Brain microvascular endothelial cell (primary cell): ENCODE measurements around the gene ARFGAP1.

Experiments used
- DNase-seq: peaks from one replicate; pipeline ENCODE4 v3.0.0-alpha.2; 2020
- H3K27ac ChIP-seq: fragments of 250-450 bp; sonication (Bioruptor Pico); 2 replicates; pipeline ENCODE4 v1.5.1; 2020; ENCODE audit warnings: mild to moderate bottlenecking, moderate library complexity
- H3K27me3 ChIP-seq: fragments of 250-450 bp; sonication (Bioruptor Pico); replicated peaks from 2 replicates; pipeline ENCODE4 v1.5.1; 2020; ENCODE audit warnings: mild to moderate bottlenecking
- H3K36me3 ChIP-seq: fragments of 250-450 bp; sonication (Bioruptor Pico); replicated peaks from 2 replicates; pipeline ENCODE4 v1.5.1; 2020; ENCODE audit warnings: mild to moderate bottlenecking
- H3K4me3 ChIP-seq: 2 replicates; pipeline ENCODE4 v1.5.1; 2011; ENCODE audit warnings: low read depth, mild to moderate bottlenecking, control low read depth, low read length, moderate library complexity
- in situ Hi-C: cut with HindIII; loops from 2 replicates; pipeline ENCODE4 v1.10.0; 2017; ENCODE audit warnings: low sequenced_read_pairs, low pct_ligation_motif_present
- TF ChIP-seq, protein P1 (sequence below): IDR thresholded peaks from 2 replicates; pipeline ENCODE4 v1.5.1; 2011; ENCODE audit warnings: low read depth, mild to moderate bottlenecking, moderate library complexity, low read length, control low read depth, inconsistent platforms; ENCODE audit errors: missing control alignments

ARFGAP1 gene

DNA sequence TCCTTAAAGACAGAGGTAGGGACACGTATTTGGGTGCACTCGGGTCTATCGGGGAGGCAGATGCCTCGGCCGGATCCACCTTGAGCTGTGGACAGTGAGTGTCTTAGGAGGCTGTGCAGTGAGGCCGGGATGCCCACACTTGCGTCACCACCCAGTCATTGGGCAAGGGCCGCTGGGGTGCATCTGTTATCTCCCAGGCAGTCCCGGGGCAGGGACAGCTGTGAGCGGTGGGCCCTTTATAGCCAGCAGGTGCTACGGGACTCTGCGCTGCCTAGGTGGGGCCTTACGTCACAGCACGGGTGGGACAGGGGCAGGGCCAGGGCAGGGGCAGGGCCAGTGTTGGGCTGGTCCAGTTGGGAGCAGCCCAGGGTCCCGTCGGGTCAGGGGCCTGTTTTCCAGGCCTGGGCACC is 19.7 kb downstream of the ARFGAP1 start:
- Histone ChIP-seq H3K4me3 (no peak overlapping the region), H3K27me3 (peaks cover 22% of the 10 kb centered on the region), H3K36me3 (peaks cover 26% of the 10 kb centered on the region), H3K27ac (no peak overlapping the region)
- TF ChIP-seq, protein P1, sequence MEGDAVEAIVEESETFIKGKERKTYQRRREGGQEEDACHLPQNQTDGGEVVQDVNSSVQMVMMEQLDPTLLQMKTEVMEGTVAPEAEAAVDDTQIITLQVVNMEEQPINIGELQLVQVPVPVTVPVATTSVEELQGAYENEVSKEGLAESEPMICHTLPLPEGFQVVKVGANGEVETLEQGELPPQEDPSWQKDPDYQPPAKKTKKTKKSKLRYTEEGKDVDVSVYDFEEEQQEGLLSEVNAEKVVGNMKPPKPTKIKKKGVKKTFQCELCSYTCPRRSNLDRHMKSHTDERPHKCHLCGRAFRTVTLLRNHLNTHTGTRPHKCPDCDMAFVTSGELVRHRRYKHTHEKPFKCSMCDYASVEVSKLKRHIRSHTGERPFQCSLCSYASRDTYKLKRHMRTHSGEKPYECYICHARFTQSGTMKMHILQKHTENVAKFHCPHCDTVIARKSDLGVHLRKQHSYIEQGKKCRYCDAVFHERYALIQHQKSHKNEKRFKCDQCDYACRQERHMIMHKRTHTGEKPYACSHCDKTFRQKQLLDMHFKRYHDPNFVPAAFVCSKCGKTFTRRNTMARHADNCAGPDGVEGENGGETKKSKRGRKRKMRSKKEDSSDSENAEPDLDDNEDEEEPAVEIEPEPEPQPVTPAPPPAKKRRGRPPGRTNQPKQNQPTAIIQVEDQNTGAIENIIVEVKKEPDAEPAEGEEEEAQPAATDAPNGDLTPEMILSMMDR = no peak
- in situ Hi-C loops = no loop called here
- no peak for DNase-seq

DNA sequence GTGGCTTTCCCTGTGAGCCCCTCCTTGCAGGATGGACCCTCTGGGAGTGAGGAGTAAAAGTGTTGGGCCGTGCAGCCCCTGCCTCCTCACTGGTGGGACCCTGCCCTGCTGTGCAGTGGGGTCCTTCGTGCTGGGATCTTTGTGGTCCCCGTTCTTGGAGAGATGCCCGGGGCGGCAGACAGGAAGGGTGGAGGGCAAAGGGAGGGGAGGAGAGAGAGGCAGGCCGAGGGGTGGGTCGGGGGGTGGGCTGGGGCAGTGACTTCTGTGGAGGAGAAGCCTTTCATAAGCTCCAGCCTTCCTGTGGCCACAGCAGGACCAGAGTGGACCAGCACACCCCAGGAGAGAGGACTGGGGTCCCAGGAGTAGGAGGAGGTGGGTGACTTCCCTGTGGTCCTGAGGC is 20.3 kb downstream of the ARFGAP1 start, which contains the start of gene COL20A1:
Gene COL20A1 (plus strand): TSS at position 283 of the 400 bp plus-strand sequence. CDS start 1,922 bp downstream, outside the sequence.
- peaks cover 22% of the 10 kb centered on the region for H3K27me3 ChIP-seq

DNA sequence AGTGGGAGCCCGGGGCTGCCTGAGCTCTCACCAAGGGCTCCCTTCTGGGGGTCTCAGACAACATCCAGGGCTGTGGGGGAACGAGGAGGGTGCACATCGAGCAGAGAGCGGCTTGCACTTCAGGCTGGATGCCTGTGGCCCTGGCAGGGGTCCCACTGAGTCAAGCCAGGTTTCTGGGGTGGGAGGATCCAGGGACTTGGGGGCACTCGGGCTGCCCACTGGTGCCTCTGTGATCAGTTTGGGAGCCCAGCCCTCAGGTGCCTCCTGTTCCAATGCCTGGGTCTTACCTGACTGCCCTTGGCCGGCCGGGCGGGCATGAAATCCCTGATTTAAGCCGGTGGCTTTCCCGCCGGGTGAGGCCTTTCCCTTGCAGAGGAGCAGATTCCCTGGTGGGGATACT is 20.8 kb downstream of the ARFGAP1 start:
- no peak overlapping the region for H3K4me3 ChIP-seq
- peaks cover 22% of the 10 kb centered on the region for H3K27me3 ChIP-seq
- no peak overlapping the region for H3K27ac ChIP-seq
- TF ChIP-seq, protein P1 = no peak
- in situ Hi-C loops = no loop called here
- peaks cover 14% of the 10 kb centered on the region for H3K36me3 ChIP-seq
- no peak for DNase-seq

More for the DNA sequence above, 20.3 kb downstream of the ARFGAP1 start, which contains the start of gene COL20A1:
- in situ Hi-C loops = no loop called here
- H3K4me3 ChIP-seq = no peak within 1 kb of the TSS
- TF ChIP-seq, protein P1 = no peak
- no peak for DNase-seq
- H3K27ac ChIP-seq = no peak within 1 kb of the TSS
- peaks cover 20% of the 10 kb centered on the region for H3K36me3 ChIP-seq

DNA sequence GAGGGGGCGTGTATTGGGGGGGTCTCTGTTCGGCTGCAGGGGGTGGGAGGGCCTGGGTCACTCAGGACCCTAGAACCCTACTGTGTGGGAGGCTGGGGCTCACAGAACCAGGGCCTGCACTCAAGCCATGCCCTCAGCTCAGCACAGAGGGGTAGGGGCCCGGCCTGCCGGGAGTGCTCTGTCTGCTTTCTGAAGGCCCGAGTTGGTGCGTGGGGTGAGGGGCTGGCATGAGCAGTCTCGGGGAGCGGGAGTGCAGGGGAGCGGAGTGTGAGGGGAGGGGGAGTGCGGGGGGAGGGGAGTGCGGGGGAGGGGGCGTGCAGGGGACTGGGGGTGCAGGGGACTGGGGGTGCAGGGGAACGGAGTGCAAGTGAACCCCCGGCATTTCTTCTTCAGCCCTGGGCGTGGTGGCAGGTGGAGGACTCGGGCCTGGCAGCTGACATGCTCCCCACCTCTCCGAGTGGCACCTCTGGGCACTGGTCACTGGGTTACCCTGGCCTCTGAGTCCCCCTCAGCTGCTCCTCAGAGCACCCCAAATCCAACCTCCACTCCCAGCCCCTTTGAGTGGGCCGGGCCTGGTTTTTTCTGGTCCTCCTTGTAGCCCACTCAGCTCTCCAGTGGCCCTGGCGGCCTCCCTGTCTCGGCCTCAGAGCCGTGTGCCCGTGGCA is 21.4 kb downstream of the ARFGAP1 start:
- Histone ChIP-seq H3K36me3 (peaks cover 9% of the 10 kb centered on the region), H3K4me3 (no peak overlapping the region), H3K27ac (no peak overlapping the region), H3K27me3 (peaks cover 22% of the 10 kb centered on the region)
- TF ChIP-seq, protein P1 = no peak
- DNase-seq = no peak
- in situ Hi-C loops = no loop called here

DNA sequence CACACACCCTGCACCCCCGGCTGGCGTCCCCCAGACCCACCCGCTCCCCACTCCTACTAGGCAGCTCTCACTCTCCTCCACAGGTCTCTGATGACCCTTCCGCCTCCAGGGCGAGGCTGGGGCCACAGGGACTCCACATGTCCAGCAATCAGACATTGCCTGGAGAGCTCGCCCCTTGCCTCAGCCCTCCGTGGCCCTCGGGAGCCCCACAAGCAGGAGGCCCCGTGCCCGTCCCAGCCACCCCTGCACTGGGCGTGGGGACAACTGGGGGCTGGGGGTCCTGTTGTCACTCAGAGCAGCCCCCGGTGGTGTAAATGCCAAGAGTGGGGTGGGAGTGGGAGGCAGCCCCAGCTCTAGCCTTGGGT is 21.9 kb downstream of the ARFGAP1 start:
- H3K27ac ChIP-seq = no peak overlapping the region
- in situ Hi-C loops = no loop called here
- H3K27me3 ChIP-seq = peaks cover 22% of the 10 kb centered on the region
- TF ChIP-seq, protein P1 = no peak
- peaks cover 3% of the 10 kb centered on the region for H3K36me3 ChIP-seq
- DNase-seq = no peak
- no peak overlapping the region for H3K4me3 ChIP-seq

DNA sequence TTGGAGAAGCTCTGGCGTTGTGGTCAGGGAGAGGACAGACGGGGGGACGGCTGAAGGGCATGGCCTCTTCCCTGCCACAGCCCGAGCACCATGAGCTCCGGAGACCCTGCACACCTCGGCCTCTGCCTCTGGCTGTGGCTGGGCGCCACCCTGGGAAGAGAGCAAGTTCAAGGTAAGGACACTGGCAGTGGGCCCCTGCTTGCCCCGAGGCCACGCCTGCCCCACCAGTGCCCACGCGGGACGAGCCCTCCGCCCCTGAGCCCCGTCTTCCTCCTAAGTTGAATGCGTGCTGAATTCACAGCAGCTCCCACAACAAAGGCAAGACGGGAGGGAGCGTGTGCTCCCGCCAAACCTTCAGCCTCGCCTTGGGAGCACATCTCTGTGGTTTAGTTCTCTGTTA is 22.4 kb downstream of the ARFGAP1 start:
- H3K36me3 ChIP-seq = no peaks in the 10 kb centered on the region
- DNase-seq = no peak
- in situ Hi-C loops = no loop called here
- peaks cover 22% of the 10 kb centered on the region for H3K27me3 ChIP-seq
- no peak overlapping the region for H3K27ac ChIP-seq
- TF ChIP-seq, protein P1 = no peak
- no peak overlapping the region for H3K4me3 ChIP-seq
